C4-2B (cell line): Measurements from ENCODE around the gene KBTBD4.

Source experiments
- ZFX ChIP-seq: fragments of 450-650 bp; IDR thresholded peaks from 2 replicates; pipeline ENCODE4 v1.6.1; 2017
- TF ChIP-seq, protein P1 (sequence below): fragments of 450-650 bp; conservative IDR thresholded peaks from 2 replicates; pipeline ENCODE4 v1.5.1; 2017; ENCODE audit warnings: mild to moderate bottlenecking

DNA sequence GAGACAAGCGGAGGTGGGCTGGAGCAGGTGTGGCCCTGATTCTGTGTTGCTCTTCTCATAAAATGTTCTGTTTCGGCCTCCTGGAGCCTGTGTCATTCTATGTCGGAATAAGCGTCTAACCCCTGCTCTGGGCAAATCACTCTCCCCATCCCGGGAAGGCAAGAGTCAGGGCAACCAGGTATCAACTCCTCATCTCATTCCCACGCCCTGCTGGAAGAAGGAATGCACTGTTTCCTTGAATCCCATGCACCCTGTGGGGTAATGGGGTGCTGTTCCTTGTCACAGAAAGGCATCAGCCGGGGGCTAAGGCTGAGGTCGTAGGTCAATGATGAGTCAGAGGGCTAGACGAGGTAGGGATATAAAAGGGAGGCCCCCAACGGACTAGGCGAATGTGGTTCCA, 10.3 kb upstream of the KBTBD4 start:
- TF ChIP-seq, protein P1, sequence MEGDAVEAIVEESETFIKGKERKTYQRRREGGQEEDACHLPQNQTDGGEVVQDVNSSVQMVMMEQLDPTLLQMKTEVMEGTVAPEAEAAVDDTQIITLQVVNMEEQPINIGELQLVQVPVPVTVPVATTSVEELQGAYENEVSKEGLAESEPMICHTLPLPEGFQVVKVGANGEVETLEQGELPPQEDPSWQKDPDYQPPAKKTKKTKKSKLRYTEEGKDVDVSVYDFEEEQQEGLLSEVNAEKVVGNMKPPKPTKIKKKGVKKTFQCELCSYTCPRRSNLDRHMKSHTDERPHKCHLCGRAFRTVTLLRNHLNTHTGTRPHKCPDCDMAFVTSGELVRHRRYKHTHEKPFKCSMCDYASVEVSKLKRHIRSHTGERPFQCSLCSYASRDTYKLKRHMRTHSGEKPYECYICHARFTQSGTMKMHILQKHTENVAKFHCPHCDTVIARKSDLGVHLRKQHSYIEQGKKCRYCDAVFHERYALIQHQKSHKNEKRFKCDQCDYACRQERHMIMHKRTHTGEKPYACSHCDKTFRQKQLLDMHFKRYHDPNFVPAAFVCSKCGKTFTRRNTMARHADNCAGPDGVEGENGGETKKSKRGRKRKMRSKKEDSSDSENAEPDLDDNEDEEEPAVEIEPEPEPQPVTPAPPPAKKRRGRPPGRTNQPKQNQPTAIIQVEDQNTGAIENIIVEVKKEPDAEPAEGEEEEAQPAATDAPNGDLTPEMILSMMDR: no peak
- TF ChIP-seq ZFX: no peak
